ENCODE data around the gene CHRNA7. TPM values are rescaled to one million over a fixed set of nuclear protein-coding genes. Genes with fewer than 3 reads are reported as not detected.
"Not testable (repeated sequence)": the region's sequence is repeated elsewhere in the genome, so short reads cannot be mapped to it uniquely, and the experiment has no call there.

Gene CHRNA7
- total RNA-seq, 2 donors from 2014 or later, result 3.7 to 9.3 TPM

DNA sequence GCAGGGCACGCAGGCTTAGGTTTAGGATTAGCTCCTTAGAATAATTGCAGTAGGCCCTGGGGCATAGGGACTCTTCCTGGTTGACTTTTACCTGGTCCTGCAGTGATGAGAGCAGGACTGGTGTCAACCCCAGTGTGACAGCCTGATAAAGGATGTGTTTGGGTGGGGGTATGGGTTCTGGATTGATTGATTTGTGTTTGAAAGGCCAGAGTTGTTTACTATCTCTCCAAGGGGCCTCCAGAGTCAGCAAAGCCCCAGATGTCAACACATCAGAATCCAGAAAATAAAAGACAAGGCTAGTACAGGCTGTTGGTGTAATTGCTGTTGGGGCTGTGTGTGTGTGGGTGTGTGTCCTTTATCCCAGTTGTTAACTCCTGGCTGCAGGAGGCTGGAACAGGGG, 122.3 kb downstream of the CHRNA7 start:
- Histone ChIP-seq H3K4me3 (no peak overlapping the region), H3K9me3 (no peaks in the 10 kb centered on the region), H3K36me3 (no peaks in the 10 kb centered on the region), H3K27ac (no peak overlapping the region), H3K27me3 (replicated peaks; ENCODE audit: insufficient read depth) (no peaks in the 10 kb centered on the region), H3K4me1 (replicated peaks) (no peaks in the 10 kb centered on the region)
- no peak for DNase-seq (ENCODE audit: low spot score)
- TF ChIP-seq, protein P1, sequence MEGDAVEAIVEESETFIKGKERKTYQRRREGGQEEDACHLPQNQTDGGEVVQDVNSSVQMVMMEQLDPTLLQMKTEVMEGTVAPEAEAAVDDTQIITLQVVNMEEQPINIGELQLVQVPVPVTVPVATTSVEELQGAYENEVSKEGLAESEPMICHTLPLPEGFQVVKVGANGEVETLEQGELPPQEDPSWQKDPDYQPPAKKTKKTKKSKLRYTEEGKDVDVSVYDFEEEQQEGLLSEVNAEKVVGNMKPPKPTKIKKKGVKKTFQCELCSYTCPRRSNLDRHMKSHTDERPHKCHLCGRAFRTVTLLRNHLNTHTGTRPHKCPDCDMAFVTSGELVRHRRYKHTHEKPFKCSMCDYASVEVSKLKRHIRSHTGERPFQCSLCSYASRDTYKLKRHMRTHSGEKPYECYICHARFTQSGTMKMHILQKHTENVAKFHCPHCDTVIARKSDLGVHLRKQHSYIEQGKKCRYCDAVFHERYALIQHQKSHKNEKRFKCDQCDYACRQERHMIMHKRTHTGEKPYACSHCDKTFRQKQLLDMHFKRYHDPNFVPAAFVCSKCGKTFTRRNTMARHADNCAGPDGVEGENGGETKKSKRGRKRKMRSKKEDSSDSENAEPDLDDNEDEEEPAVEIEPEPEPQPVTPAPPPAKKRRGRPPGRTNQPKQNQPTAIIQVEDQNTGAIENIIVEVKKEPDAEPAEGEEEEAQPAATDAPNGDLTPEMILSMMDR (IDR thresholded peaks at IDR 0.05), result no peak
- no peak for TF ChIP-seq POLR2AphosphoS5 (IDR thresholded peaks at IDR 0.05)
- no peak for TF ChIP-seq POLR2A (IDR thresholded peaks at IDR 0.05)
- intact Hi-C loops (cut with DNase I), result no loop called here
- WGBS, result 94% methylated on average over 1 of the region's 1 CpG

DNA sequence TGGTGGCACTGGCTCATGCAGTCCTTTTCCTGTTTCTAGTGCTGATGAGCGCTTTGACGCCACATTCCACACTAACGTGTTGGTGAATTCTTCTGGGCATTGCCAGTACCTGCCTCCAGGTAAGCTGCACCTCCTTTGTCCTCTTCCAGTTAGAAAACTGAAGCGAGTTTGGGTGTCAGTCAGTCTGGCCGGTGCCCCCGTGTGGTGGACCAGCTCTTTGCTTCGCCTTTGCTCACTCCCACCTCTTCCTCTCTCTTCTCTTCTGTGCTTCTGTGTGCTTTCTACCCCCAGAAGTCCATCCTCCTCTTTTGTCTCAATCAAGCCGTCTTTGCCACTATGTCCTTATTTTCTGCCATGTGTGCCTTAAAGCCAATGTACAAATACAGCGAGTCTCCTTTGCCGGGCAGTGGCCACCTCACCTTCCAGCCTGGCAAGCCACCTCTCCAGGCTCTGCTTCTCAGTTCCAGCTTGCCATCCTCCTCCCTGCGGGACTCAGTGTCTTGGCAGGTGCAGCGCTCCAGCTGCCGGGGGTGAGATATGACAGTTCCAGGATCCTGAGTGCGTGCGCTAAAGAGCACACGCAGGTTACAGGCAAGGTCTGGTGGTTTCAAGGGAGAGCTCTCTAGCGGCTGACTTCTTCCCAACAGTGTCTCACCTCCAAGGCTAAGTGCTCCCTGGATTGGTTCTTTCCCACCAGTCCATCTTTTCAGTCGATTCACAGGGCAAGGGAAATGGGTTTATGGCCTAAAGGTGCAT, 123.7 kb downstream of the CHRNA7 start:
- intact Hi-C loops (cut with DNase I); H3K4me1 ChIP-seq (replicated peaks); H3K36me3 ChIP-seq; H3K9me3 ChIP-seq; DNase-seq (ENCODE audit: low spot score); H3K27ac ChIP-seq; H3K4me3 ChIP-seq; H3K27me3 ChIP-seq (replicated peaks; ENCODE audit: insufficient read depth): not testable (repeated sequence)
- no CpG with 5 or more reads among the region's 18 CpGs for WGBS

DNA sequence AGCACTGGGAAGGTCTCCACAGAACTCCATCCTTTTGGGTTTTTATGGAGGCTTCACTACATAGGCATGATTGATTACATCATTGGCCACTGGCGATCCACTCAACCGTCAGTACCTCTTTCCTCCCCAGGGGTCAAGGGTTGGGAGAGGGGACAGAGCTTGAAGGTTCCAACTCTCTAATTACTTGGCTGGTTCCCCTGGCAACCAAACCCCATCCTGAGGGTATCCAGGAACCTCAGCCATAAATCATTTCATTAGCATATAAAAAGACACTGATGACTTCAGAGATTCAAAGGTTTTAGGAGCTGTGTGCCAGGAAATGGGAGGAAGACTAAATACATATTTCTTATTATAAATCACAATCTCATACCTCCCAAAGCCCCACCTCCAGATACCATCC, 131.8 kb downstream of the CHRNA7 start:
- DNase-seq (ENCODE audit: low spot score); H3K4me3 ChIP-seq; H3K27ac ChIP-seq; H3K27me3 ChIP-seq (replicated peaks; ENCODE audit: insufficient read depth); H3K36me3 ChIP-seq; H3K9me3 ChIP-seq; intact Hi-C loops (cut with DNase I); H3K4me1 ChIP-seq (replicated peaks): not testable (repeated sequence)
- WGBS, result no CpG with 5 or more reads among the region's 2 CpGs

DNA sequence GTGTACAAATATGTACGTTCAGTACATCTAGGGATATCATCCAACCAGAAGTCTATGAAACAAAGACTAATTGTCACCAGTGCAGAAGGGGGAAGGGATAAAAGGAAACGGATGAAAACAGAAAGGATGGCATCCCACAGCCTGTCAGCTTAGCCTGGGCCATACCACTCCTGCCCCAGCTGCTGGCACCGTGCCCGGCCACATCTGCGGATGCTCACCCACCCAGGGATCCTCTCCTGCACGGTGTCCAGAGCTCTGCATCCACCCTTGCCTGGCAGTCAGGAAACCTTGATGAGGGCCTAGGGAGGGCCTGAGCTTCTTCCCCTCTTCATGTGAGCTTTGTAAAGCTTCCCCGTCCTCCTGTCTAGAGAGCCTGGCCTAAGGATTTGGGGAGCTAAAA, 133.8 kb downstream of the CHRNA7 start:
- H3K27me3 ChIP-seq (replicated peaks; ENCODE audit: insufficient read depth); H3K4me1 ChIP-seq (replicated peaks); DNase-seq (ENCODE audit: low spot score); H3K27ac ChIP-seq; intact Hi-C loops (cut with DNase I); H3K9me3 ChIP-seq; H3K4me3 ChIP-seq; H3K36me3 ChIP-seq: not testable (repeated sequence)
- no CpG with 5 or more reads among the region's 7 CpGs for WGBS

DNA sequence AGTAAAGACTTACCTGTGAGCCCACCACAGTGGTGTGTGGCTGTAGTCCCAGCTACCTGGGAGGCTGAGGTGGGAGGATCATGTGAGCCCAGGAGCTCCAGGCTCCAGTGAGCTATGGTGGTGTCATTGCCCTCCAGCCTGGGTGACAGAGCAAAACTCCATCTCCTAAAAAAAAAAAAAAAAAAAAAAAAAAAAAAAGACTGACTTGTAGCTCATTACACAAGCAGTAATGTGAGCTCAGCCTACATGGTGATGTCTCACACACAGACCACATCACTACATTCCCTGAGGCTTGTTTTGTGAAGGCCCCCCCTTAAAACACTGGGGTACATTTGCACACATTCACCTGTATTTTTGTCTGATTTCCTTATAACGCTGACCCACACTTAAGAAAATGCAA, 134.4 kb downstream of the CHRNA7 start:
- H3K27ac ChIP-seq; H3K4me3 ChIP-seq; intact Hi-C loops (cut with DNase I); H3K9me3 ChIP-seq; H3K36me3 ChIP-seq; H3K4me1 ChIP-seq (replicated peaks); H3K27me3 ChIP-seq (replicated peaks; ENCODE audit: insufficient read depth); DNase-seq (ENCODE audit: low spot score): not testable (repeated sequence)
- no CpG with 5 or more reads among the region's 1 CpG for whole genome bisulfite sequencing

DNA sequence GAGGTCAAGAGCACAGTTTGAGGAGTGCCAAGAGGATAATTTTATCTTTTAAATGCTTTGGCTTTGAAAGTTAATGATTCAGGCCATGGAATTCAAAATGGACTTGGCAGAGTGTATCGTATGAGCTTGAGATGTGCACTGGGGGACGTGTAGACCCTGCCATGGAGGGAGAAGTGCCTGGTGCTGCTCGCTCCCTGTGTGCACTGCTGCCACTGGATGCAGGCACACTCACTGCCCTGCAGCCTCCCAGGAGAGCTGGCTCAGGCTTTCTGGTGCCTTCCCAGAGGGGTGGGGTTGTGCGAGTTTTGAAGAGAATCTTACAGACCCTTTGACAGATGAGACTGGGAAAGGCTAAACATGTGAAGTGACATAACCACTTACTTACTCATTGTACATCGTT, 135.5 kb downstream of the CHRNA7 start:
- H3K4me1 ChIP-seq (replicated peaks); DNase-seq (ENCODE audit: low spot score); intact Hi-C loops (cut with DNase I); H3K27ac ChIP-seq; H3K27me3 ChIP-seq (replicated peaks; ENCODE audit: insufficient read depth); H3K4me3 ChIP-seq; H3K36me3 ChIP-seq; H3K9me3 ChIP-seq: not testable (repeated sequence)
- no CpG with 5 or more reads among the region's 5 CpGs for WGBS

DNA sequence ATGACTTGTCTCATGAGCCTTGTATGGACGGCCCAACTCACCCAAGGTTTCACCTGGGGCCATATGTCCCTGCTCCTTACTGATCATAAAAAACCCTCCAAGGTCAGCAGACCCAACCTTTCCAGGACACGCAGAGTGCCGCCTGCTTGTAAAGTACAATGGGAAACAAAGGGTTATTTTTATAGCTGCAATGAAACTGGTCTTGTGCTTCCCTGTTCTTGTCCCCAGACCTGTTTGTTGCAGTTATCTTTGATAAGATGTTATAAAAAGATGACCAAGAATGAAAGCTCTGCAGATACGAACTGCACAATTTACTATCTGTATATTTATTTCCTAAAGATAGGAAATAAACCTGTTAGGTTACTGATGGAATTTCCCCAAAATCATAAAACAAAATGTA, 136.0 kb downstream of the CHRNA7 start:
- H3K36me3 ChIP-seq; H3K9me3 ChIP-seq; H3K4me1 ChIP-seq (replicated peaks); intact Hi-C loops (cut with DNase I); DNase-seq (ENCODE audit: low spot score); H3K27ac ChIP-seq; H3K4me3 ChIP-seq; H3K27me3 ChIP-seq (replicated peaks; ENCODE audit: insufficient read depth): not testable (repeated sequence)
- 91% methylated on average over 4 of the region's 4 CpGs for WGBS

DNA sequence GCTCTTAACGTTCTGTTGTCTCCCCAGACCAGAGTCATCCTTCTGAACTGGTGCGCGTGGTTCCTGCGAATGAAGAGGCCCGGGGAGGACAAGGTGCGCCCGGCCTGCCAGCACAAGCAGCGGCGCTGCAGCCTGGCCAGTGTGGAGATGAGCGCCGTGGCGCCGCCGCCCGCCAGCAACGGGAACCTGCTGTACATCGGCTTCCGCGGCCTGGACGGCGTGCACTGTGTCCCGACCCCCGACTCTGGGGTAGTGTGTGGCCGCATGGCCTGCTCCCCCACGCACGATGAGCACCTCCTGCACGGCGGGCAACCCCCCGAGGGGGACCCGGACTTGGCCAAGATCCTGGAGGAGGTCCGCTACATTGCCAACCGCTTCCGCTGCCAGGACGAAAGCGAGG, 137.6 kb downstream of the CHRNA7 start:
- DNase-seq (ENCODE audit: low spot score); H3K4me3 ChIP-seq; H3K27ac ChIP-seq; H3K27me3 ChIP-seq (replicated peaks; ENCODE audit: insufficient read depth); H3K36me3 ChIP-seq; intact Hi-C loops (cut with DNase I); H3K4me1 ChIP-seq (replicated peaks); H3K9me3 ChIP-seq: not testable (repeated sequence)
- WGBS, result no CpG with 5 or more reads among the region's 35 CpGs

DNA sequence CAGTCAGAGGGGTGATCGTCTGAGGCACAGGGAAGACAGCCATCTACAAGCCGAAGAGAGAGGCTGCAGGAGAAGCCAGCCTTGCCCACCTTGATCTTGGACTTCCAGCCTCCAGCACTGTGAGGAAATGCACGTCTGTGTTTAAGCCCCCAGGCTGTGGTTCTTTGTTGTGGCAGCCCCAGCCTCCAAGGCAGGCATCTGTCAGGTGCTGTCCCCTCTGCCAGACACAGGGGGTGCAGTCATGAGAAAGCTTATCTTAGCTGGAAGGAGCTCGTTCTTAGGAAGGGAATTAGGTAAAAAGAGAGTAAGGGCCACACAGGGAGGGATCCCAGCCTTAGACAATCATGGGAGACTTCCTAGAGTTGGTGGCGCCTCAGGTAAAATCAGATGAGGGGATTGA, 150.3 kb downstream of the CHRNA7 start:
- H3K9me3 ChIP-seq; H3K27ac ChIP-seq; intact Hi-C loops (cut with DNase I); H3K27me3 ChIP-seq (replicated peaks; ENCODE audit: insufficient read depth); H3K4me3 ChIP-seq; H3K4me1 ChIP-seq (replicated peaks); DNase-seq (ENCODE audit: low spot score); H3K36me3 ChIP-seq: not testable (repeated sequence)
- whole genome bisulfite sequencing, result no CpG with 5 or more reads among the region's 5 CpGs

DNA sequence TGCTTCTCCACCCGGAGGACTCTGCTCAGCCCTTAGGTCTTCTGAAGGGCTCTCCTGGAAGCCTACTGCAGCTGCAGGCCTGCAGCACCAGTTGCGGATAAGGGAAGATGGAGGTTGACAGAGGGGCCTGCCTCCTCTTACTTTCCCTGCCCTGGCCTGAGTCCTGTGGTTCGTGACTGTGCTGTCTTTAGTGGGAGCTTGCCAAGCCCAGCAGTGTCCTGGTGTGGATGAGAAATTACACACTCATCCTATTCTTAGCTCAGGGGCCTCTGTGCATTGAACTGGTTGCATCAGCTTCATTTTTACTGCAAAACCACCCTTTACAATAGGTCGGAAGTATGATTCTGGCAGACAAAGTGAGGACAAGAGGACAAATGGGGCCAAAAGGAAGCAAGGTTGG, 163.5 kb downstream of the CHRNA7 start:
- H3K4me3 ChIP-seq; H3K27ac ChIP-seq; H3K4me1 ChIP-seq (replicated peaks); intact Hi-C loops (cut with DNase I); H3K27me3 ChIP-seq (replicated peaks; ENCODE audit: insufficient read depth); DNase-seq (ENCODE audit: low spot score); H3K9me3 ChIP-seq; H3K36me3 ChIP-seq: not testable (repeated sequence)
- no CpG with 5 or more reads among the region's 4 CpGs for WGBS

DNA sequence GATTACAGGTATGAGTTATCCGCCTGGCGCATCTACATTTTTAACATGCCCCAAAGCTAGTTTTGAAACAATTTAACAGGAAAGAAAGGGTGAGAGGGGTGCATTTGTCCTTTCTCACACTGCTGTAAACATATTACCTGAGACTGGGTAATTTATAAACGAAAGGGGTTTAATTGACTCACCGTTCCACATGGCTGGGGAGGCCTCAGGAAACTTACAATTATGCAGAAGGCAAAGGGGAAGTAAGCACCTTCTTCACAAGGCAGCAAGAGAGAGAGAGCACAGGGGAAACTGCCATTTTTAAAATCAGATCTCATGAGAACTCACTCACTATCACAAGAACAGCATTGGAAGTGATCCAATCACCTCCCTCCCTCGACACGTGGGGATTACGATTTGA, 165.9 kb downstream of the CHRNA7 start:
- H3K36me3 ChIP-seq; intact Hi-C loops (cut with DNase I); H3K4me3 ChIP-seq; H3K4me1 ChIP-seq (replicated peaks); DNase-seq (ENCODE audit: low spot score); H3K27ac ChIP-seq; H3K27me3 ChIP-seq (replicated peaks; ENCODE audit: insufficient read depth); H3K9me3 ChIP-seq: not testable (repeated sequence)
- WGBS, result no CpG with 5 or more reads among the region's 7 CpGs

DNA sequence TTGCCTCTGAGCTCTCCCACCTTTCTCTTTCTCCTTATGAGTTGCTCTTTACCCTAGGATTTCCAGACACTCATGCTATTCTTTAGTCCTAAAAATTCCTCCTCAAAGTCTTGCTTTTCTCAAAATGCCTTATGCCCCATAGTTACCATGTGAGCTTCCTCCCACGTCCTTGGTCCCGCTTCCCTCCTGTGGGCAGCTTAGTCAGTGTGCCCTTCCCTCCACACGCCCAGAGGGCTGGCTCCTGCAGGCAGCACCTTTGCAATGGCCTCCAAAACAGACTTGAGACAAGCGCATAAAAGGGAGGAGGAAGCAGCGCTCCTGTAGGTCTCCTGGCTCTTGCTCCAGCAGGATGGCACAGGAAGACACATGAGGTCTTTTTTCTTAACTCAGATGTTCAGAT, 168.6 kb downstream of the CHRNA7 start:
- DNase-seq (ENCODE audit: low spot score); H3K27ac ChIP-seq; H3K4me1 ChIP-seq (replicated peaks); H3K27me3 ChIP-seq (replicated peaks; ENCODE audit: insufficient read depth); H3K9me3 ChIP-seq; H3K36me3 ChIP-seq; intact Hi-C loops (cut with DNase I); H3K4me3 ChIP-seq: not testable (repeated sequence)
- WGBS, result no CpG with 5 or more reads among the region's 5 CpGs
